ENCODE data around the gene SBF2.

The SBF2 gene

DNA sequence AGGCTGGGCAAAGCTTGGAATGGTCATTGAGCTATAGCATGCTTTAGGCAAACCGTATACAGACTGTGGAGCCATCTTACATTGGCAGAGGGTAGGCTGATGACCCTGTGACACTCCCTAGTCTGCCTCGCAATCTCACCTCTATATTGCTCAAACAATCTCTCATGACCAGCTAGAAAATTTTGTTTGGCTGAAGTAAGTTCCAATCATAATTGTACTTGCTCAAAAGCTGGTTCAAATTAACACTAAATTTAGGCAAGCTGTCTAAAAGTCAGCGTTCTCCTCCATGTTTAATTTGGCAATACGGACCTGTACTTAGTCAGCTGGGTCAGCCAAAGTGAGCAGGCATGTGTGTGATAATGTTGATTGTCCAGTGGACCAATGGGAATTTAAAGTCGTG is 497.2 kb downstream of the SBF2 start:
- TF ChIP-seq, protein P1, sequence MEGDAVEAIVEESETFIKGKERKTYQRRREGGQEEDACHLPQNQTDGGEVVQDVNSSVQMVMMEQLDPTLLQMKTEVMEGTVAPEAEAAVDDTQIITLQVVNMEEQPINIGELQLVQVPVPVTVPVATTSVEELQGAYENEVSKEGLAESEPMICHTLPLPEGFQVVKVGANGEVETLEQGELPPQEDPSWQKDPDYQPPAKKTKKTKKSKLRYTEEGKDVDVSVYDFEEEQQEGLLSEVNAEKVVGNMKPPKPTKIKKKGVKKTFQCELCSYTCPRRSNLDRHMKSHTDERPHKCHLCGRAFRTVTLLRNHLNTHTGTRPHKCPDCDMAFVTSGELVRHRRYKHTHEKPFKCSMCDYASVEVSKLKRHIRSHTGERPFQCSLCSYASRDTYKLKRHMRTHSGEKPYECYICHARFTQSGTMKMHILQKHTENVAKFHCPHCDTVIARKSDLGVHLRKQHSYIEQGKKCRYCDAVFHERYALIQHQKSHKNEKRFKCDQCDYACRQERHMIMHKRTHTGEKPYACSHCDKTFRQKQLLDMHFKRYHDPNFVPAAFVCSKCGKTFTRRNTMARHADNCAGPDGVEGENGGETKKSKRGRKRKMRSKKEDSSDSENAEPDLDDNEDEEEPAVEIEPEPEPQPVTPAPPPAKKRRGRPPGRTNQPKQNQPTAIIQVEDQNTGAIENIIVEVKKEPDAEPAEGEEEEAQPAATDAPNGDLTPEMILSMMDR (conservative IDR thresholded peaks at IDR 0.05; ENCODE audit: low read length), result no peak
- no peak overlapping the region for H3K4me3 ChIP-seq (ENCODE audit: low read length)
- DNase-seq (ENCODE audit: low read depth), result peak; percentile 92

DNA sequence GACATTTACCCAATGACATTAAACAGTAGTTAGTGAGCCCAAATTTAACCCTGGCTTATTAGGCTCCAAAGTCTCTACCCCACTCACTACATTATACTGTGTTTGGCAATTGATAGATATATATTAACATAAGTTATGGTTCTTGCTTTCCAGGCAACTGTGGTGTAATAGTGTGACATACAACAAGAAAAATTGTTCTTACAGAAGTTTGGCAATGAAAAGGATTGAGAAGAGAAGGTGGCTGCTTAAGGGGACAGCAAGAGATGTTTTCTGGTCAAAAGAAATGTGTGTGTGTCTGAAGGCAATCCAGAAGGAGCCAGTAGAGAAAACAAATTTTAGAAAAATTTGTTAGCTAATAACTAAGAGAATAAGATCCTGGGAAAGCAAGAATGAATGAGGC is 497.8 kb downstream of the SBF2 start:
- TF ChIP-seq, protein P1 (conservative IDR thresholded peaks at IDR 0.05; ENCODE audit: low read length), result no peak
- no peak overlapping the region for H3K4me3 ChIP-seq (ENCODE audit: low read length)
- peak; percentile 84 for DNase-seq (ENCODE audit: low read depth)

DNA sequence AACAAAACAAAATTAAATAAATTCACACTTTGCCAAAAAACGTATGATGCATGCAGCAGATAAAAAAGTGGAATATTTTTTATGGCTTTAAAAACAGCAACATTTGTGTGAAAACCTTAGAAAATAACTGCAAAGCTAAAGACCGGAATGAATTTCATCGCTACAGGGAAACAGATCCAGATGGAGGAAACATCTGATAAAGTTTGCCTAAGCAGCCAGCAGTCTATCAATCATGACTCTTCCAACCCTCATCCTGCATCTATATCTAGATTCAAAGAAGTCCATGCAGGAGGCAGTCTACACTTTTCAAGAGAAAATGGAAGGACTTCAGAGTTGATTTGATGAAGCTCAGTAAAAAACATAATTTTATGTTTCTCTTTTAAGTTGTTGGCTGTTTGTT is 503.3 kb downstream of the SBF2 start:
- DNase-seq (ENCODE audit: low read depth), result no peak
- TF ChIP-seq, protein P1 (conservative IDR thresholded peaks at IDR 0.05; ENCODE audit: low read length), result no peak

DNA sequence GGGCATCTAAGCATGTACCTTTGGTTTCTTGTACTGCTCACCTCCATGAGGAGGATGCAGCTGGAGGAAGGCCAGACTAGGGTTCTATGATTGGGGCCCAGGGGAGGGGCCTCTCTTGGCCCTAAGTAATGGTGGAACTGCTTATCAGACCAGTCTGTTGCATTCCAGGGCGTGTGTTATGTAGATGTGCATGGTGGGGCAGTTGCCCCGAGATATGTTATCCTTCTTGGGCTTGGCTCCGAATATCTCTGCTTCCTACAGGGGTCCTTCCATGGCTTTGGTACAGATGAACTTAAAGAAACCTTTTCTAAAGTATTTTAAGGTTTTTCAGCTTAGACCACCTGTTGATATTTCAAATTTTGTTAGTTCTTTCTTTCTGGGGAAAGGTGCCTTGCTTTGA is 504.1 kb downstream of the SBF2 start:
- H3K4me3 ChIP-seq (ENCODE audit: low read length), result no peak overlapping the region
- TF ChIP-seq, protein P1 (conservative IDR thresholded peaks at IDR 0.05; ENCODE audit: low read length), result no peak
- no peak for DNase-seq (ENCODE audit: low read depth)

More for the DNA sequence above, 503.3 kb downstream of the SBF2 start:
- no peak overlapping the region for H3K4me3 ChIP-seq (ENCODE audit: low read length)

DNA sequence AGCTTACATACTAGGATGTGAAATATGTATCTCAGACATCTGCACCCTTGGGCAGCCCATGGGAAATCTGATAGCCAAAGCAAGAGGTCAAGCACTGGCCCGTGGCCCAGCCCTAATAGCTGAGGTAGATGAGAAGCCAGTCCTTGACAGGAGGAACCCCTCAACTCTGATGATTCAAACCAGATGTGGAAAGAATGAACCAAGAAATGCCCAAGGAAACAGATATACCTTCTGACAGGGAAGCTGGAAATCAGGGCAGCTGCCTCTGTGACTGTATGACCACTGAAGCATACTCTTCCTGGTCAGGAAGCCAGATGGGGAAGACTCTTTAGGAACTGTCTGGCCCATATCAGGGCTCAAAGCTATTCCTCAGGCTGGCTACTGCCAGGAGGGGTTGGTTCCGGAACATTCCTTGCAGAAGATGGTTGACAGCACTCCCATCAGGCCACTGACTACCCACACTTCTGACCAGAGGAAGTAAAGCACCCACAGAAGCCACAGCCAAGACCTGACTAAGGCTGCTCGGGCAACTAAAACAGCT is 506.0 kb downstream of the SBF2 start:
- no peak overlapping the region for H3K4me3 ChIP-seq (ENCODE audit: low read length)
- TF ChIP-seq, protein P1 (conservative IDR thresholded peaks at IDR 0.05; ENCODE audit: low read length), result no peak
- DNase-seq (ENCODE audit: low read depth), result peak; percentile 100

DNA sequence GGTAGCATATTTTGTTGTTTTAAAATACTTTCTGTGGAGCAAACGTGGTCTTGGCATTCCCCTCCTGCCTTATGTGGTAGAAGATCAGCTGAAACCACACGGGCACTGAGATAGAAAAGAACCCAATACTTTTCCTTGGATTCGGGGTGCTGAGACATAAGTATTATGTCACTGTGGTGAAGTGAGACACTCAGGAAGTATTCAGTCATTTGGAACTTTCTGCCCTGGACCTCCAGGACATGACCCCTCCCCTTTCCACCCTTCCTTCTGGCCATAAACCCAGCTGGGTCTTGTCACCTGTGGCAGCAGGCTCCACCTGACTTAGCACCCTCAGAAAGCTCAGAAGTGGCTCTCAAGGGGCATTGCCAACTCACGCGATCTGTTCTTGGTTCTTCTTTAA is 506.8 kb downstream of the SBF2 start:
- TF ChIP-seq, protein P1 (conservative IDR thresholded peaks at IDR 0.05; ENCODE audit: low read length), result no peak
- no peak overlapping the region for H3K4me3 ChIP-seq (ENCODE audit: low read length)
- DNase-seq (ENCODE audit: low read depth), result peak; percentile 36

DNA sequence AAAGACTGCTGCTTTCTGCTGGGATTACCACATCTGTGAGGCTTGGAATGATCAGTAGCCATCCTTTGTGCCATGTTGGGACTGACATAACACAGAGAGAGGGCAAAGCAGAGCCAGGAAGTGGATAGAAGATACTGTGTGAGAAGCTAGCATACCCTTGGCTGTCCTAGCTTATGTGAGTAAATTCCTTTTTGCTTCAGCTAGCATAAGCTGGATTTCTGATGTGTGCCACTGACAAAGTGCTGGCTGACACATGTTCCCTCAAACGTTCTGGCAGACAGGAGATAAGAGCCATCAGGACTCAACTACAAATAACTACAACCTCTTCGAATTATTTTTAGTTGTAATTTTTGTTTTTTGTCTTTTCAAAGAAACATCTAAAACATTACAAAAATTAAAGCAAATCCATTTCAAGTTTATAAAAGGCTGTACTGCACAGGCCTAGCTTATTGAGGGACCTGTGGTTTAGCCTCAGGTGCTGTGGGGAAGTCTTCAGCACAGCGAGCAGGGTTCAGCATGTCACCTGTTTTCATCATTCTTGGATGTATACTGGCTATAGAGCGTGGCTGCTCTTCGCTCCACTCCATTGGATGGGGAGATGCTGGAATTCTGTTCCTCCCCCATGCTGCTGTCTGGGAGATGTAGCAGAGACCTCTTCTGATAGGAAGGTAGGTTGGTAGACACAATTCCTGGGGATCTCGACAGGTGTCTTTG is 509.3 kb downstream of the SBF2 start:
- TF ChIP-seq, protein P1 (conservative IDR thresholded peaks at IDR 0.05; ENCODE audit: low read length), result no peak
- no peak overlapping the region for H3K4me3 ChIP-seq (ENCODE audit: low read length)
- peak; percentile 80 for DNase-seq (ENCODE audit: low read depth)

Data from AG10803 (cell line).